Spleen (tissue), 11 donors: ENCODE data around the gene SDC1. TPM values are rescaled to one million over a fixed set of nuclear protein-coding genes. Genes with fewer than 3 reads are reported as not detected.
"Not testable (repeated sequence)": the region's sequence is repeated elsewhere in the genome, so short reads cannot be mapped to it uniquely, and the experiment has no call there.

ENCODE experiments used
- DNase-seq: peaks from one replicate; pipeline ENCODE4 v3.0.0-alpha.2; 2020
- H3K27ac ChIP-seq, 8 donors: fragments of 200-600 bp; sonication (generic) in 7 of 8; 1 replicate in 4 of 8; 2 replicates in 4 of 8; pipeline versions ENCODE4 v1.5.0 to v1.8.0; 2016 to 2021; ENCODE audit warnings: inconsistent platforms in 4 of 8, mild to moderate bottlenecking in 4 of 8, moderate library complexity in 1 of 8
- H3K27me3 ChIP-seq, 7 donors: fragments of 200-600 bp; sonication (generic) in 6 of 7; replicated peaks in 1 of 7; 1 replicate in 4 of 7; 2 replicates in 3 of 7; pipeline versions ENCODE4 v1.5.0 to v1.8.0; 2016 to 2021; ENCODE audit warnings: inconsistent platforms in 3 of 7, mild to moderate bottlenecking in 1 of 7
- H3K36me3 ChIP-seq, 6 donors: fragments of 200-600 bp; sonication (generic) in 5 of 6; 1 replicate in 4 of 6; 2 replicates in 2 of 6; pipeline versions ENCODE4 v1.5.0 to v1.8.0; 2016 to 2021; ENCODE audit warnings: inconsistent platforms in 2 of 6
- H3K4me1 ChIP-seq, 6 donors: fragments of 200-600 bp; sonication (generic) in 5 of 6; 1 replicate in 3 of 6; 2 replicates in 3 of 6; pipeline versions ENCODE4 v1.5.0 to v1.8.0; 2016 to 2021; ENCODE audit warnings: inconsistent platforms in 3 of 6
- H3K4me3 ChIP-seq, 8 donors: fragments of 200-600 bp; sonication (generic) in 7 of 8; 1 replicate in 4 of 8; 2 replicates in 4 of 8; pipeline versions ENCODE4 v1.5.0 to v1.8.0; 2016 to 2021; ENCODE audit warnings: inconsistent platforms in 4 of 8, mild to moderate bottlenecking in 4 of 8, moderate library complexity in 2 of 8
- H3K9me3 ChIP-seq, 8 donors: fragments of 200-600 bp; sonication (generic) in 7 of 8; 1 replicate in 4 of 8; 2 replicates in 4 of 8; pipeline versions ENCODE4 v1.5.0 to v1.8.0; 2016 to 2021; ENCODE audit warnings: inconsistent platforms in 4 of 8
- POLR2A ChIP-seq, 3 donors: fragments of 450-650 bp; IDR thresholded peaks; one replicate each; pipeline ENCODE4 v1.5.1; 2017; ENCODE audit warnings: antibody characterized with exemption in 3 of 3, mild to moderate bottlenecking in 1 of 3
- POLR2AphosphoS5 ChIP-seq, 3 donors: sonication (generic); formaldehyde crosslinking; IDR thresholded peaks; one replicate each; pipeline ENCODE4 v1.5.1; 2017; ENCODE audit warnings: antibody characterized with exemption in 3 of 3
- WGBS, 5 donors: extraction: QIAGEN DNeasy Blood & Tissue Kit in 3 of 5; methylation state at CpG; one replicate each; pipeline versions ENCODE4 v1.1.5 to v1.1.7; 2013 to 2018; 5-methylcytosine and 5-hydroxymethylcytosine counted together
- intact Hi-C: fragments of 100-400 bp; cut with DNase I; formaldehyde crosslinking; loops from one replicate; pipeline ENCODE4 v1.15.0; 2023; ENCODE audit warnings: low total_unique reads
- polyA plus RNA-seq, 3 donors: library from polyadenylated mRNA; stranded (reverse); fragments of 200-250 nt; gene quantifications; one replicate each; pipeline ENCODE4 v1.2.1, GENCODE V29; 2013
- total RNA-seq, 7 donors: library from RNA; depleted of rRNA in 3 of 7; stranded (reverse); fragments of >200 nt in 3 of 7; fragmentation: NEBNext Ultra II Directional in 4 of 7; extraction: Animal tissue kit (Norgen Biotek cat#: 25700) in 4 of 7; gene quantifications; one replicate each; pipeline versions ENCODE4 v1.1.0 to v1.2.1, GENCODE V29; 2016 to 2021
- TF ChIP-seq, protein P1 (sequence below), 11 experiments: fragments of 200-600 bp in 7 of 11; fragments of 450-650 bp in 4 of 11; sonication (generic) in 4 of 11; IDR thresholded peaks in 8 of 11; conservative IDR thresholded peaks in 3 of 11; 1 replicate in 7 of 11; 2 replicates in 4 of 11; pipeline versions ENCODE4 v1.4.0 to v1.8.0; 2016 to 2021; ENCODE audit warnings: antibody characterized with exemption in 11 of 11, inconsistent platforms in 4 of 11, mild to moderate bottlenecking in 1 of 11
- donor health status: healthy with polysubstance abuse.
- donor health status: DM: no; HTN: no; CAD: no; lungs with moderate emphysema.
- donor health status: DM: no; HTN: no; CAD: no.
- donor health status: Bipolar disorder and iron deficiency.
- donor health status: healthy.
- donor health status: DM: no; HTN: no; CAD: no.
- donor health status: DM: yes; HTN: yes; CAD: no.

Gene SDC1
- total and polyA plus RNA-seq, 10 donors: 0.54 to 43.8 (median 15.3) TPM

DNA sequence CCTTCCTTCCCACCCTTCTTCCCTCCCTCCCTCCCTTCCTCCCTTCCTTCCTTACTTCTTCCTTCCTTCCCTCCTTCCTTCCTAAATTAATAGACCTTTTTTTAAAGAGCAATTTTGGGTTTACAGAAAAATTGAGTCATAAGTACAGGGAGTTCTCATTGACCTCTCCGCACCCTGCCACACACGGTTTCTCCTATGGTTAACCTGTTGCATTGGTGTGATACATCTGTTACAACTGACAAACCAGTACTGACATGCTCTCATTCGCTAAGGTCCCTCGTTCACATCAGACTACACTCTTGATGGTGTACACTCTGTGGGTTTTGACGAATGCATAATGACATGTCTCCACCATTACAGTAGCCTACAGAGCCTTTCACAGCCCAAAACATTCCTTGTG lies 11.6 kb upstream of the SDC1 start:
- H3K36me3 ChIP-seq: no peaks in the 10 kb centered on the region
- no peaks in the 10 kb centered on the region for H3K4me1 ChIP-seq
- no peak for DNase-seq
- peaks cover 0 to 6% (median 0%) of the 10 kb centered on the region in 8 donors for H3K9me3 ChIP-seq
- H3K27ac ChIP-seq: no peak overlapping the region
- no peak for TF ChIP-seq POLR2AphosphoS5 (IDR thresholded peaks at IDR 0.05)
- TF ChIP-seq, protein P1, sequence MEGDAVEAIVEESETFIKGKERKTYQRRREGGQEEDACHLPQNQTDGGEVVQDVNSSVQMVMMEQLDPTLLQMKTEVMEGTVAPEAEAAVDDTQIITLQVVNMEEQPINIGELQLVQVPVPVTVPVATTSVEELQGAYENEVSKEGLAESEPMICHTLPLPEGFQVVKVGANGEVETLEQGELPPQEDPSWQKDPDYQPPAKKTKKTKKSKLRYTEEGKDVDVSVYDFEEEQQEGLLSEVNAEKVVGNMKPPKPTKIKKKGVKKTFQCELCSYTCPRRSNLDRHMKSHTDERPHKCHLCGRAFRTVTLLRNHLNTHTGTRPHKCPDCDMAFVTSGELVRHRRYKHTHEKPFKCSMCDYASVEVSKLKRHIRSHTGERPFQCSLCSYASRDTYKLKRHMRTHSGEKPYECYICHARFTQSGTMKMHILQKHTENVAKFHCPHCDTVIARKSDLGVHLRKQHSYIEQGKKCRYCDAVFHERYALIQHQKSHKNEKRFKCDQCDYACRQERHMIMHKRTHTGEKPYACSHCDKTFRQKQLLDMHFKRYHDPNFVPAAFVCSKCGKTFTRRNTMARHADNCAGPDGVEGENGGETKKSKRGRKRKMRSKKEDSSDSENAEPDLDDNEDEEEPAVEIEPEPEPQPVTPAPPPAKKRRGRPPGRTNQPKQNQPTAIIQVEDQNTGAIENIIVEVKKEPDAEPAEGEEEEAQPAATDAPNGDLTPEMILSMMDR (IDR thresholded peaks at IDR 0.05 in 8 of 11, conservative IDR thresholded peaks at IDR 0.05 in 3 of 11): no peak
- no peak for TF ChIP-seq POLR2A (IDR thresholded peaks at IDR 0.05)
- H3K27me3 ChIP-seq: peaks cover 0 to 25% (median 2%) of the 10 kb centered on the region in 7 donors
- intact Hi-C loops: no loop called here
- H3K4me3 ChIP-seq: no peak overlapping the region
- 69 to 86% (median 80%) methylated on average over 5 of the region's 5 CpGs for WGBS, 5 donors

DNA sequence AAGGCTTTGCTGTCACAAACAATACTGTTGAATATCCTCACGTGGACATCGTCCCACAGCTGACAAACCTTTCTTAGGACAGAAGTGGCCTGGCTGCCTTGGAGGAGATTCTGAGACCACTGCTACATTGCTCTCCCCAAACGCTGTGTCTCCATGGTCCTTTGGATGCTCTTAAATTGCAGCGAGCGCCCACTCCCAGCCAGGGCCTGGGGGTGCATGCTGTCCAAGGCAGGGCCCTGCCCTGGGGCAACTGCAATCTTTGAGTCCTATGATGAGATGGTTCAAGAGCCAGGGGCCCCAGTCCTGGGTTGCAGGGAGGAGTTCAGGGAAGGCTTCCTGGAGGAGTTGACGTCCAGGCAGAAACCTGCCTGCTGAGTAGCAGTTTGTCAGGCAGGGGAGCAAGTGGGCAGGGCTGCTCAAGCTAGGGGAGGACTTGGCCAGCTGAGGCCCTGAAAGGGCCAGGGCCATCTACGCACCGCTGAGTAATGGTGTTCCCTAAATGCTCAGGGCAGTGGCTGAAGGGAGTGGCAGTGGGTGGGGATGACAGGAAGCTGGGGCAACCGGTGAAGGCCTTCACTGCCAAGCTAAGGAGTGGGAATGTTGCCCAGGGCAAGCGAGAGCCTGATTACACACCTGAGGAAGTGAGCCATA lies 10.8 kb upstream of the SDC1 start:
- no peaks in the 10 kb centered on the region for H3K4me1 ChIP-seq
- intact Hi-C loops: no loop called here
- TF ChIP-seq POLR2AphosphoS5 (IDR thresholded peaks at IDR 0.05): no peak
- H3K9me3 ChIP-seq: peaks cover 0 to 6% (median 0%) of the 10 kb centered on the region in 8 donors
- no peaks in the 10 kb centered on the region for H3K36me3 ChIP-seq
- no peak for DNase-seq
- WGBS, 5 donors: 77 to 84% (median 82%) methylated on average over 6 to 10 of the region's 10 CpGs
- peaks cover 0 to 29% (median 4%) of the 10 kb centered on the region in 7 donors for H3K27me3 ChIP-seq
- no peak overlapping the region for H3K27ac ChIP-seq
- H3K4me3 ChIP-seq: no peak overlapping the region

DNA sequence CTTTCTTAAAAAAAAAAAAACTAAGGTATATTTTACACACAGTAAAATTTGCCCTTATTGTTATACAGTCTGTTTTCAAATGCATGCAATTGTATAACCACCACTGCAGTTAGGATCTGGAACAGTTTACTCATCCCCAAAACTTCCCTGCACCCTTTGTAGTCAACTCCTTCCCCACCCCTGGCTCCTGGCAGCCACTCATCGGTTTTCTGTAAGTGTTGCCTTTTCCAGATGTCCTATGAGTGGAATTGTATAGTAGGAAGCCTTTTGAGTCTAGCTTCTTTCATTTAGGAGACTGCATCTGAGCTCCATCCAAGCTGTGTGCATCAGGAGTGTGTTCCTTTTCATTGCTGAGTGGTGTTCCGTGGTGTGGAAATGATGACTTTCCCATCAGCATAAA lies 9.7 kb upstream of the SDC1 start:
- DNase-seq, intact Hi-C loops, H3K4me1 ChIP-seq, H3K36me3 ChIP-seq, H3K4me3 ChIP-seq, H3K9me3 ChIP-seq, H3K27ac ChIP-seq: not testable (repeated sequence)
- H3K27me3 ChIP-seq: peaks cover 0 to 29% (median 4%) of the 10 kb centered on the region in 7 donors
- WGBS, 5 donors: 66 to 88% (median 79%) methylated on average over 2 of the region's 2 CpGs

DNA sequence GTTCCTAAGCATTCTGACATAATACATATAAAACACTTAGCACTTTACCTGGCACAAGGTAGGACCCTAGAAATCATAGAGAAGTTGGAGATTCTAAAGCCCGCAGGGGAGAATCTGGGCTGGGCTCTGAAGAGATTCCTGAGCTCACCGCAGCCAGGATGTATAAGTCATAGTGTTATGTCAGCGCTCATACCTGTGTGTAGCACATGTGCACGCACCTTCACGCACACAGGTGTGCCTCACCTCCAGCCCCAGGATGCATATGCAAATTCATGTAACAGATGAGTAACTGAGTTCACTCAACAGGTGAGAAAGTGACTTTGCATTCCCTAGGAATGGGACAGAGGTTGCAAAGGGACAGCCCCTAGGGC lies 7.9 kb upstream of the SDC1 start:
- intact Hi-C loops: no loop called here
- no peak for DNase-seq
- peaks cover 0 to 33% (median 4%) of the 10 kb centered on the region in 7 donors for H3K27me3 ChIP-seq
- H3K4me1 ChIP-seq: no peaks in the 10 kb centered on the region
- WGBS, 5 donors: 90 to 94% (median 92%) methylated on average over 5 of the region's 5 CpGs
- H3K27ac ChIP-seq: no peak overlapping the region
- no peak overlapping the region for H3K4me3 ChIP-seq
- no peaks in the 10 kb centered on the region for H3K36me3 ChIP-seq
- TF ChIP-seq POLR2A (IDR thresholded peaks at IDR 0.05): no peak
- no peak for TF ChIP-seq POLR2AphosphoS5 (IDR thresholded peaks at IDR 0.05)
- TF ChIP-seq, protein P1 (IDR thresholded peaks at IDR 0.05 in 8 of 11, conservative IDR thresholded peaks at IDR 0.05 in 3 of 11): no peak
- peaks cover 0 to under 1% (median 0%) of the 10 kb centered on the region in 8 donors for H3K9me3 ChIP-seq

DNA sequence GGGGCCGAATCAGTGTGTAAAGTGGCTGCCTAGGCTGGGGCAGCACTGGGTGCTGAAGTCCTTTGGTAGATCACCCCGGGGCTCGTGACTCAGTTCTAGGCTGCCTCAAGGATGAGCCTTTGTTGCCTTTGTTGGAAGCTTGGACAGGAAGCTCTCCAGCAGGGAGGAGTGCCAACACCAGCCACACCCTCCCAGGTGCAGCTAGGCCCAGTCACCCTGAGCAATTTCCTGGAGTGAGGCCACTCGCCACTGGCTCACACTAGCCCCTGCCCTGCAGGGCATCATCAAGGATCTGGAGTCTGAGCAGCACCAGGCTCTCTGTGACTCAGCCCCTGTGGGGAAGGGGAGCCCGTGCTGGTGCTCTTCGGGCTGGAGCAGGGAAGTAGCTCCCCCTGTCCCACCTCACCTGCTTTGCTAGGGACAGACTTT lies 6.7 kb upstream of the SDC1 start:
- intact Hi-C loops: no loop called here
- TF ChIP-seq POLR2AphosphoS5 (IDR thresholded peaks at IDR 0.05) (no peak), POLR2A (IDR thresholded peaks at IDR 0.05) (no peak)
- TF ChIP-seq, protein P1 (IDR thresholded peaks at IDR 0.05 in 8 of 11, conservative IDR thresholded peaks at IDR 0.05 in 3 of 11): no peak
- WGBS, 5 donors: 67 to 80% (median 73%) methylated on average over 6 of the region's 6 CpGs
- Histone ChIP-seq H3K27me3 (peaks cover 0 to 39% (median 11%) of the 10 kb centered on the region in 7 donors), H3K4me3 (no peak overlapping the region), H3K36me3 (no peaks in the 10 kb centered on the region), H3K4me1 (no peaks in the 10 kb centered on the region), H3K27ac (no peak overlapping the region), H3K9me3 (no peaks in the 10 kb centered on the region)
- no peak for DNase-seq
